H54 (cell line): ENCODE data around the gene MTHFD1.
A peak's percentile ranks its signal among the peaks of the same experiment; 100 is the strongest.

Source experiments
- DNase-seq: peaks from one replicate; pipeline ENCODE4 v3.0.0; 2011; ENCODE audit warnings: low spot score, mixed read lengths; ENCODE audit not compliant: insufficient read length
- FAIRE-seq: peaks from 3 replicates; lab custom pipeline; 2011; peaks lifted over from hg19 to GRCh38; lab: Jason Lieb, UNC
- POLR2A ChIP-seq: IDR thresholded peaks from 2 replicates; pipeline ENCODE4 v1.6.1; 2011; ENCODE audit warnings: low read depth, mild to moderate bottlenecking, low read length

The MTHFD1 gene

GRCh38 chr14:64447876-64448670 lies 59.9 kb downstream of the MTHFD1 start:
- TF ChIP-seq POLR2A, result no peak
- FAIRE-seq, result no peak
- no peak for DNase-seq

GRCh38 chr14:64450255-64450654 lies 62.1 kb downstream of the MTHFD1 start:
- no peak for TF ChIP-seq POLR2A
- no peak for FAIRE-seq
- no peak for DNase-seq

GRCh38 chr14:64454671-64455070 lies 66.5 kb downstream of the MTHFD1 start:
- FAIRE-seq, result no peak
- no peak for DNase-seq
- TF ChIP-seq POLR2A, result no peak

- FAIRE-seq (peak; percentile 67), DNase-seq (no peak)
- TF ChIP-seq POLR2A, result no peak
These were observed 71.4 kb downstream of the MTHFD1 start for GRCh38 chr14:64459405-64460136.

GRCh38 chr14:64461221-64461620 lies 73.1 kb downstream of the MTHFD1 start:
- FAIRE-seq, result no peak
- no peak for TF ChIP-seq POLR2A
- no peak for DNase-seq

GRCh38 chr14:64463195-64463594 lies 75.0 kb downstream of the MTHFD1 start:
- DNase-seq (no peak), FAIRE-seq (no peak)

GRCh38 chr14:64463873-64464272 lies 75.7 kb downstream of the MTHFD1 start:
- no peak for FAIRE-seq
- TF ChIP-seq POLR2A, result no peak
- DNase-seq, result no peak

More at GRCh38 chr14:64463195-64463594, 75.0 kb downstream of the MTHFD1 start:
- TF ChIP-seq POLR2A, result no peak

GRCh38 chr14:64464651-64465050 lies 76.5 kb downstream of the MTHFD1 start:
- FAIRE-seq, result peak; percentile 60
- DNase-seq, result no peak
- no peak for TF ChIP-seq POLR2A

- no peak for FAIRE-seq
- no peak for TF ChIP-seq POLR2A
- DNase-seq, result peak; percentile 44
These were observed 77.2 kb downstream of the MTHFD1 start, which contains the start of gene AKAP5 for GRCh38 chr14:64465191-64465822. AKAP5 (plus strand) TSS chr14:64465499; CDS start chr14:64468395, 2,896 bp downstream.

- peak; percentile 93 for FAIRE-seq
- peak; percentile 18 for DNase-seq
- TF ChIP-seq POLR2A, result no peak
These were observed 77.8 kb downstream of the MTHFD1 start for GRCh38 chr14:64465831-64466554.

- DNase-seq (no peak), FAIRE-seq (peak; percentile 6)
- no peak for TF ChIP-seq POLR2A
These were observed 78.9 kb downstream of the MTHFD1 start for GRCh38 chr14:64467101-64467500.

- FAIRE-seq, result peak; percentile 45
- DNase-seq, result no peak
- TF ChIP-seq POLR2A, result no peak
These were observed 79.4 kb downstream of the MTHFD1 start for GRCh38 chr14:64467566-64467965.

GRCh38 chr14:64468451-64468850 lies 80.3 kb downstream of the MTHFD1 start:
- TF ChIP-seq POLR2A, result no peak
- no peak for DNase-seq
- FAIRE-seq, result no peak
